ENCODE measurements around the gene SLC6A5.

- no peak for TF ChIP-seq CTCF (IDR thresholded peaks at IDR 0.05)
- no peak for TF ChIP-seq POLR2A (IDR thresholded peaks at IDR 0.05)
- TF ChIP-seq POLR2AphosphoS5 (IDR thresholded peaks at IDR 0.05; ENCODE audit: insufficient read depth in 1 of 2, low read depth in 1 of 2): no peak
Measured at GRCh38 chr11:20644360-20644759, 45.0 kb downstream of the SLC6A5 start.

All from vagina (tissue), 2 donors.